ENCODE results near the gene BRME1. TPM values are rescaled to one million over a fixed set of nuclear protein-coding genes. Genes with fewer than 3 reads are reported as not detected.

Gene BRME1
- total RNA-seq, 1 experiment from 2014 or later, result 6.7 TPM

DNA sequence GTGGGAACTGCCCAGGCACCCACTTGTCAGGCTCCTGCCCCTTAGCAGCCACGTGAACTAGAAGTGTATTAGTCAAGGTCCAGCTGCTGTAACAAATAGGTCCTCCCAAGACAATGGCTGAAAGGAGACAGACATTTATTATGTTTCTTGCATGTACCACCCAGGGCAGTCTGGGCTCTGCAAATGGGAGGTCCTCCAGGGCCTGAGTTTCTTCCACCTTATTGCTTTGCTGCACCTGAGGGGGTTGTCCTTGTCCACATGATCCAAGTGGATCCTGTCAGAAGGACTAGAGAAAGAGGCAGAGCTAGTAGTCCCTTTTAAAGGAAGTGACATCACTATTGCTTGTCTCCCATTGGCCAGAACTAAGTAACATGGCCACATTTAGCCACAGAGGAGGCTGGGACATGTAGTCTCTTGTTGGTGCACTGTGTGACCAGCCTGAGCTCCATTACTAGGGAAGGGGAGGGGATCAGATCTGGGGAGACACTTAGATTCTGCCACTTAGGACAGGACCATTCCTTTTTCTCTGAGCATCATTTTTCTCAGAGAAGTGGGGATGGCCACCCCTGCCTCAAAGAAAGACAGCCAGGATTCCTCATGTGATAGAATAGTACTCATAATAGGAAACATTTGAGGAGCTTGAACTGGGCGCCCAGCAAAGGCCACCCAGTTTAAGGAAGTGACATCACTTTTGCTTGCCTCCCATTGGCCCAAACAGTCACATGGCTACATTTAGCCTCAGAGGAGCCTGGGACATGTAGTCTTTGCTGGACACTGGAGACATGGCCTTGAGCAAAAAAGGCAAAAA is 15.2 kb upstream of the BRME1 start:
- H3K14ac ChIP-seq (ENCODE audit: insufficient read depth, low read length), result no peak overlapping the region
- no CpG with 5 or more reads among the region's 2 CpGs for WGBS (ENCODE audit: extremely low coverage, insufficient read length, low lambda C conversion rate)
- no peak overlapping the region for H3K18ac ChIP-seq (ENCODE audit: insufficient read length, low read depth, low read length)
- no peak overlapping the region for H2AK5ac ChIP-seq (ENCODE audit: insufficient read length, low read length)
- no peaks in the 10 kb centered on the region for H3K23me2 ChIP-seq (ENCODE audit: insufficient read length, low read depth, low read length, poor library complexity, severe bottlenecking)
- H2BK5ac ChIP-seq (ENCODE audit: insufficient read length, low read length), result no peak overlapping the region
- H3K27me3 ChIP-seq (ENCODE audit: insufficient read depth, low read length), result no peaks in the 10 kb centered on the region
- H3K56ac ChIP-seq (ENCODE audit: insufficient read length, low read depth, low read length), result no peak overlapping the region
- no peak overlapping the region for H3K4ac ChIP-seq (ENCODE audit: low read depth, low read length)
- H3K79me1 ChIP-seq (ENCODE audit: insufficient read depth, low read depth, low read length, poor library complexity, severe bottlenecking), result no peaks in the 10 kb centered on the region
- DNase-seq, result peak; percentile 47
- H3K4me2 ChIP-seq (ENCODE audit: insufficient read depth, insufficient read length, low read length), result no peak overlapping the region
- no peak overlapping the region for H3K9ac ChIP-seq (ENCODE audit: extremely low read depth, insufficient read length, low read length)
- H3K9me3 ChIP-seq (ENCODE audit: control insufficient read depth, low read depth, low read length), result peaks cover 6% of the 10 kb centered on the region
- no peak overlapping the region for H4K5ac ChIP-seq (ENCODE audit: insufficient read length, low read depth, low read length)
- Mint-ChIP-seq H3K27ac (peak overlapping the region in 2 of 3 experiments; percentile 28 to 49; a peak in 3 of 7 replicates), H3K36me3 (ENCODE audit: insufficient read depth in 1 of 3, low read depth in 3 of 3) (peaks cover 39 to 80% (median 62%) of the 10 kb centered on the region in 3 experiments), H3K4me1 (no peaks in the 10 kb centered on the region), H3K27me3 (ENCODE audit: low read depth) (no peaks in the 10 kb centered on the region), H3K9me3 (peaks cover 8 to 12% of the 10 kb centered on the region in 2 experiments; a peak in 4 of 5 replicates), H3K4me3 (no peak overlapping the region)
- no peak overlapping the region for H4K8ac ChIP-seq (replicated peaks; ENCODE audit: insufficient read length, low read depth, low read length)
- no peak overlapping the region for H4K91ac ChIP-seq (ENCODE audit: insufficient read length, low read depth, low read length)
- H2BK20ac ChIP-seq (ENCODE audit: low read depth, low read length, poor library complexity, severe bottlenecking), result no peak overlapping the region
- no peak overlapping the region for H3K27ac ChIP-seq (ENCODE audit: insufficient read length, low read depth, low read length)
- H3K79me2 ChIP-seq (ENCODE audit: insufficient read depth, low read length), result no peaks in the 10 kb centered on the region
- no peak overlapping the region for H3T11ph ChIP-seq (ENCODE audit: low read length)
- no peak overlapping the region for H2BK12ac ChIP-seq (ENCODE audit: insufficient read length, low read depth, low read length)
- no peak overlapping the region for H2BK15ac ChIP-seq (ENCODE audit: low read depth, low read length)
- H3K4me1 ChIP-seq (ENCODE audit: insufficient read depth, low read length), result no peaks in the 10 kb centered on the region
- no peak overlapping the region for H3K23ac ChIP-seq (ENCODE audit: insufficient read length, low read depth, low read length)
- no peak overlapping the region for H2AFZ ChIP-seq (ENCODE audit: low read length)
- no peaks in the 10 kb centered on the region for H4K20me1 ChIP-seq (ENCODE audit: control insufficient read depth, insufficient read depth, insufficient read length)
- TF ChIP-seq, protein P1, sequence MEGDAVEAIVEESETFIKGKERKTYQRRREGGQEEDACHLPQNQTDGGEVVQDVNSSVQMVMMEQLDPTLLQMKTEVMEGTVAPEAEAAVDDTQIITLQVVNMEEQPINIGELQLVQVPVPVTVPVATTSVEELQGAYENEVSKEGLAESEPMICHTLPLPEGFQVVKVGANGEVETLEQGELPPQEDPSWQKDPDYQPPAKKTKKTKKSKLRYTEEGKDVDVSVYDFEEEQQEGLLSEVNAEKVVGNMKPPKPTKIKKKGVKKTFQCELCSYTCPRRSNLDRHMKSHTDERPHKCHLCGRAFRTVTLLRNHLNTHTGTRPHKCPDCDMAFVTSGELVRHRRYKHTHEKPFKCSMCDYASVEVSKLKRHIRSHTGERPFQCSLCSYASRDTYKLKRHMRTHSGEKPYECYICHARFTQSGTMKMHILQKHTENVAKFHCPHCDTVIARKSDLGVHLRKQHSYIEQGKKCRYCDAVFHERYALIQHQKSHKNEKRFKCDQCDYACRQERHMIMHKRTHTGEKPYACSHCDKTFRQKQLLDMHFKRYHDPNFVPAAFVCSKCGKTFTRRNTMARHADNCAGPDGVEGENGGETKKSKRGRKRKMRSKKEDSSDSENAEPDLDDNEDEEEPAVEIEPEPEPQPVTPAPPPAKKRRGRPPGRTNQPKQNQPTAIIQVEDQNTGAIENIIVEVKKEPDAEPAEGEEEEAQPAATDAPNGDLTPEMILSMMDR (conservative IDR thresholded peaks at IDR 0.05), result no peak
- no peak overlapping the region for H2BK120ac ChIP-seq (ENCODE audit: low read depth, low read length, poor library complexity, severe bottlenecking)
